ENCODE measurements around the gene LONRF3. TPM values are rescaled to one million over a fixed set of nuclear protein-coding genes. Genes with fewer than 3 reads are reported as not detected.
A peak's percentile ranks its signal among the peaks of the same experiment; 100 is the strongest.
"Not testable (repeated sequence)": the region's sequence is repeated elsewhere in the genome, so short reads cannot be mapped to it uniquely, and the experiment has no call there.

The LONRF3 gene
- total RNA-seq, 1 experiment from 2014 or later, result not detected

GRCh38 chrX:118990512-118991227, 16.3 kb downstream of the LONRF3 start:
- H3K4me1 Mint-ChIP-seq, result peaks cover 21% of the 10 kb centered on the region
- no peak overlapping the region for H3K27ac Mint-ChIP-seq
- DNase-seq (ENCODE audit: low spot score) (no peak), ATAC-seq (no peak)
- TF ChIP-seq ZNF281 (CRISPR knock-in tag; IDR thresholded peaks at IDR 0.05) (no peak), RORB (CRISPR knock-in tag; IDR thresholded peaks at IDR 0.05) (no peak), ATF1 (CRISPR knock-in tag; IDR thresholded peaks at IDR 0.05) (no peak), TEAD1 (CRISPR knock-in tag; IDR thresholded peaks at IDR 0.05) (no peak), SP1 (CRISPR knock-in tag; conservative IDR thresholded peaks at IDR 0.05) (no peak), ATF3 (CRISPR knock-in tag; conservative IDR thresholded peaks at IDR 0.05) (no peak), HMGXB4 (CRISPR knock-in tag; IDR thresholded peaks at IDR 0.05) (no peak), JAZF1 (CRISPR knock-in tag; IDR thresholded peaks at IDR 0.05) (no peak), CREM (CRISPR knock-in tag; IDR thresholded peaks at IDR 0.05) (no peak), E2F4 (CRISPR knock-in tag; IDR thresholded peaks at IDR 0.05; ENCODE audit: borderline replicate concordance, low read depth) (no peak)
- no peaks in the 10 kb centered on the region for H3K9me3 Mint-ChIP-seq
- no peaks in the 10 kb centered on the region for H3K36me3 Mint-ChIP-seq
- CTCF ChIA-PET, result no interaction called here
- H3K4me3 Mint-ChIP-seq, result no peak overlapping the region
- POLR2A ChIA-PET, result no interaction called here
- peaks cover 44% of the 10 kb centered on the region for H3K27me3 Mint-ChIP-seq (ENCODE audit: low read depth)

- ChIA-PET CTCF (interaction anchor here (0.9 to 1.5 kb wide), 3 partner anchors 13 to 153 kb away, joined by 3 to 5 read pairs (median 4); no protein-coding TSS in a partner anchor), POLR2A (interaction anchor here (0.7 kb wide), 1 partner anchor 18 kb away, joined by 6 read pairs; the partner anchor contains the start of gene LONRF3)
- peak; percentile 60; the same call in 1 of the 2 replicates for TF ChIP-seq NFE2L1 (CRISPR knock-in tag; IDR thresholded peaks at IDR 0.05)
- H3K4me3 Mint-ChIP-seq; H3K36me3 Mint-ChIP-seq; DNase-seq (ENCODE audit: low spot score); H3K9me3 Mint-ChIP-seq; ATAC-seq; H3K27ac Mint-ChIP-seq: not testable (repeated sequence)
- H3K4me1 Mint-ChIP-seq, result peaks cover 21% of the 10 kb centered on the region
- peaks cover 35% of the 10 kb centered on the region for H3K27me3 Mint-ChIP-seq (ENCODE audit: low read depth)
Observed at GRCh38 chrX:118992441-118993121, 18.2 kb downstream of the LONRF3 start.

GRCh38 chrX:119003462-119003861, 29.0 kb downstream of the LONRF3 start:
- CTCF ChIA-PET, result no interaction called here
- H3K36me3 Mint-ChIP-seq, result no peaks in the 10 kb centered on the region
- H3K27me3 Mint-ChIP-seq (ENCODE audit: low read depth), result peaks cover 43% of the 10 kb centered on the region
- no peak overlapping the region for H3K4me3 Mint-ChIP-seq
- ATAC-seq (no peak), DNase-seq (ENCODE audit: low spot score) (no peak)
- POLR2A ChIA-PET, result interaction anchor here (0.6 kb wide), 1 partner anchor 672 kb away, joined by 3 read pairs; no protein-coding TSS in a partner anchor
- no peaks in the 10 kb centered on the region for H3K4me1 Mint-ChIP-seq
- H3K9me3 Mint-ChIP-seq, result no peaks in the 10 kb centered on the region
- no peak overlapping the region for H3K27ac Mint-ChIP-seq
- no peak for TF ChIP-seq ZNF281 (CRISPR knock-in tag; IDR thresholded peaks at IDR 0.05)
- TF ChIP-seq FOXK1 (CRISPR knock-in tag; IDR thresholded peaks at IDR 0.05), result no peak
- no peak for TF ChIP-seq ARID4B (CRISPR knock-in tag; IDR thresholded peaks at IDR 0.05; ENCODE audit: borderline replicate concordance)
- TF ChIP-seq IRF1 (CRISPR knock-in tag; IDR thresholded peaks at IDR 0.05), result no peak
- no peak for TF ChIP-seq ZNF317 (CRISPR knock-in tag; IDR thresholded peaks at IDR 0.05; ENCODE audit: borderline replicate concordance, low read depth)
